ENCODE data around the gene ZNF256. TPM values are rescaled to one million over a fixed set of nuclear protein-coding genes. Genes with fewer than 3 reads are reported as not detected.

ZNF256 gene
- total and polyA plus RNA-seq, 2 experiments from 2014 or later = 4.6 to 8.8 TPM

DNA sequence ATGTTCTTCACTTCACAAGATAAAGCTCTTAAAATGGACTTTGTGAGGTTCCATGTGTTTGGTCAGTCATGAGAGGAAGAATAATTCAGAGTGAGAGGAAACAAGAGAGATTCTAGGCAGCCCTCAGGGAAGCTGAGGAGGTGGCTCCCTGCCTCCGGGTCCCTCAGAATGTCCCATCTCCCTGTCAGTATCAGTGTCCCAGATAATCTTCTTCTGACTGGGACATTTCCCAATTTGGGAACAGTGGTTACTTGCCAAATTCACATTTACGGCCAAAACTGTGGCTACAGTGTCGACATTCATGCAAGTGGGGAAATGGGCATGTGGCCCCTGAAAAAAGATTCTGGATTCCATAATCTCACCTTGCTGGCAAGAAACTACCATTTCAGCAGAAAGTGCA lies 40.1 kb downstream of the ZNF256 start:
- TF ChIP-seq, protein P1, sequence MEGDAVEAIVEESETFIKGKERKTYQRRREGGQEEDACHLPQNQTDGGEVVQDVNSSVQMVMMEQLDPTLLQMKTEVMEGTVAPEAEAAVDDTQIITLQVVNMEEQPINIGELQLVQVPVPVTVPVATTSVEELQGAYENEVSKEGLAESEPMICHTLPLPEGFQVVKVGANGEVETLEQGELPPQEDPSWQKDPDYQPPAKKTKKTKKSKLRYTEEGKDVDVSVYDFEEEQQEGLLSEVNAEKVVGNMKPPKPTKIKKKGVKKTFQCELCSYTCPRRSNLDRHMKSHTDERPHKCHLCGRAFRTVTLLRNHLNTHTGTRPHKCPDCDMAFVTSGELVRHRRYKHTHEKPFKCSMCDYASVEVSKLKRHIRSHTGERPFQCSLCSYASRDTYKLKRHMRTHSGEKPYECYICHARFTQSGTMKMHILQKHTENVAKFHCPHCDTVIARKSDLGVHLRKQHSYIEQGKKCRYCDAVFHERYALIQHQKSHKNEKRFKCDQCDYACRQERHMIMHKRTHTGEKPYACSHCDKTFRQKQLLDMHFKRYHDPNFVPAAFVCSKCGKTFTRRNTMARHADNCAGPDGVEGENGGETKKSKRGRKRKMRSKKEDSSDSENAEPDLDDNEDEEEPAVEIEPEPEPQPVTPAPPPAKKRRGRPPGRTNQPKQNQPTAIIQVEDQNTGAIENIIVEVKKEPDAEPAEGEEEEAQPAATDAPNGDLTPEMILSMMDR (IDR thresholded peaks at IDR 0.05; ENCODE audit: poor library complexity) = no peak
- TF ChIP-seq EZH2 (IDR thresholded peaks at IDR 0.05; ENCODE audit: borderline replicate concordance) = no peak
- TF ChIP-seq EZH2phosphoT487 (IDR thresholded peaks at IDR 0.05; ENCODE audit: low read depth, severe bottlenecking, unreplicated experiment) = no peak
- H3K27ac ChIP-seq = no peak overlapping the region
- H3K4me3 ChIP-seq = no peak overlapping the region
- H4K20me1 ChIP-seq (ENCODE audit: insufficient read depth, poor library complexity, severe bottlenecking) = no peaks in the 10 kb centered on the region
- WGBS (ENCODE audit: low lambda C conversion rate, missing lambda C conversion rate) = 95% methylated on average over 3 of the region's 3 CpGs
- no peaks in the 10 kb centered on the region for H3K27me3 ChIP-seq
- no peak overlapping the region for H2AFZ ChIP-seq
- no peaks in the 10 kb centered on the region for H3K9me3 ChIP-seq (ENCODE audit: low read depth)
- no peak for DNase-seq (ENCODE audit: low spot score)
- H3K36me3 ChIP-seq (replicated peaks; ENCODE audit: insufficient read depth, low read depth) = no peaks in the 10 kb centered on the region
- no peak overlapping the region for H3K4me2 ChIP-seq
- H3K79me2 ChIP-seq = peaks cover 8% of the 10 kb centered on the region
- no peaks in the 10 kb centered on the region for H3K9me2 ChIP-seq (replicated peaks; ENCODE audit: insufficient read depth)
- peaks cover 5% of the 10 kb centered on the region for H3K4me1 ChIP-seq (ENCODE audit: insufficient read depth)

DNA sequence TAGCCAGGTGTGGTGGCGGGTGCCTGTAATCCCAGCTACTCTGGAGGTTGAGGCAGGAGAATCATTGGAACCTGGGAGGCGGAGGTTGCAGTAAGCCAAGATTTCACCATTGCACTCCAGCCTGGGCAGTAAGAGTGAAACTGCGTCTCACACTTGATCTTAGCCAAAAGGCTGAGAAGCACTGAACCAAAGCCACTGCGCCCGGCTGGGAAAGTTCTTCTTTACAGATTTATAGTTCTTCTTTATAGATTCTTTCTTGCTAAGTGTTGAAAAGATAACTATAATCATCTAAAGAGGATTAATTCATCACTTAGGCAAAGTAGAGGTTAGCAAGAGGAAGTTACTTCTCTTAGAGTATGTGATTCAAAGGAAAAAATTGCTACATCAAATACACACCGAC lies 42.2 kb downstream of the ZNF256 start:
- Histone ChIP-seq H3K79me2 (peaks cover 4% of the 10 kb centered on the region), H3K4me1 (ENCODE audit: insufficient read depth) (peaks cover 5% of the 10 kb centered on the region), H4K20me1 (ENCODE audit: insufficient read depth, poor library complexity, severe bottlenecking) (no peaks in the 10 kb centered on the region), H3K4me2 (no peak overlapping the region), H3K27ac (no peak overlapping the region), H2AFZ (no peak overlapping the region), H3K9me3 (ENCODE audit: low read depth) (no peaks in the 10 kb centered on the region), H3K9me2 (replicated peaks; ENCODE audit: insufficient read depth) (no peaks in the 10 kb centered on the region), H3K4me3 (no peak overlapping the region), H3K36me3 (replicated peaks; ENCODE audit: insufficient read depth, low read depth) (no peaks in the 10 kb centered on the region), H3K27me3 (no peaks in the 10 kb centered on the region)
- no peak for TF ChIP-seq EZH2 (IDR thresholded peaks at IDR 0.05; ENCODE audit: borderline replicate concordance)
- no peak for TF ChIP-seq EZH2phosphoT487 (IDR thresholded peaks at IDR 0.05; ENCODE audit: low read depth, severe bottlenecking, unreplicated experiment)
- TF ChIP-seq, protein P1 (IDR thresholded peaks at IDR 0.05; ENCODE audit: poor library complexity) = no peak
- 85% methylated on average over 6 of the region's 6 CpGs for WGBS (ENCODE audit: low lambda C conversion rate, missing lambda C conversion rate)
- DNase-seq (ENCODE audit: low spot score) = no peak

DNA sequence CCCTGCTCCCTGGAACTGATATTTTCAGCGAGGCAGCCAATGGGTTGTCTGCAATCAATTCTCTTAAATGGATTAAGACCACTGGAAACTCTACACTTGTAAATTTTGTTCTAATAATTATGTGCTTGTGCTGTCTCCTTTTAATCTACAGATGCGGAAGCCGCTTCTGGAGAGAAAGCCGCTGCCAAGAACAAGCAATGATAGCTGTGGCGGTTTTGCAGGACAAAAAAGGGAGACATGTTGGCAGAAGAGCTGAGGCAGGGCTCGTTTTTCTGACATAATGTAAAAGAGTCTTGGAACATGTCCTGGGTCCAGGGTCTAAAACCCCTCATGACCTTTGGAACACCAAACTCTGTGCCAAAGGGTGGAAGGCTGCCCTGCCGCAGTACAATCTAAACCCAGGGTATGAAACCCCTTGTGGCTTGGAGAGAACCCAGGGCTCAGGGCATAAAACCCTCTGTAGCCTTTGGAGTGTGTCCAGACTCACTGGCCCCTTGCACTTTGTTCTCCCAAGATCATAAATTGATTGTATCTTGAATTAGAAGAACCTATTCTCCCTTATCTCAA lies 43.8 kb downstream of the ZNF256 start:
- no peaks in the 10 kb centered on the region for H3K36me3 ChIP-seq (replicated peaks; ENCODE audit: insufficient read depth, low read depth)
- no peak overlapping the region for H3K4me3 ChIP-seq
- WGBS (ENCODE audit: low lambda C conversion rate, missing lambda C conversion rate) = 79% methylated on average over 7 of the region's 7 CpGs
- H4K20me1 ChIP-seq (ENCODE audit: insufficient read depth, poor library complexity, severe bottlenecking) = no peaks in the 10 kb centered on the region
- H3K79me2 ChIP-seq = peaks cover 4% of the 10 kb centered on the region
- TF ChIP-seq EZH2phosphoT487 (IDR thresholded peaks at IDR 0.05; ENCODE audit: low read depth, severe bottlenecking, unreplicated experiment) (no peak), EZH2 (IDR thresholded peaks at IDR 0.05; ENCODE audit: borderline replicate concordance) (no peak)
- TF ChIP-seq, protein P1 (IDR thresholded peaks at IDR 0.05; ENCODE audit: poor library complexity) = no peak
- H3K27ac ChIP-seq = no peak overlapping the region
- no peaks in the 10 kb centered on the region for H3K9me3 ChIP-seq (ENCODE audit: low read depth)
- H3K9me2 ChIP-seq (replicated peaks; ENCODE audit: insufficient read depth) = no peaks in the 10 kb centered on the region
- no peak overlapping the region for H2AFZ ChIP-seq
- peaks cover 5% of the 10 kb centered on the region for H3K4me1 ChIP-seq (ENCODE audit: insufficient read depth)
- H3K27me3 ChIP-seq = no peaks in the 10 kb centered on the region
- DNase-seq (ENCODE audit: low spot score) = no peak
- no peak overlapping the region for H3K4me2 ChIP-seq
